GM12878 (cell line): ENCODE results near the gene PARP15. TPM values are rescaled to one million over a fixed set of nuclear protein-coding genes. Genes with fewer than 3 reads are reported as not detected.

Source experiments
- ATAC-seq: fragments of 200-7000 bp; cut with Tn5 transposase; 3 replicates; pipeline ENCODE4 v1.9.1; 2020; ENCODE audit warnings: mild to moderate bottlenecking, moderate library complexity
- BruUV-seq: library from RNA; stranded (reverse); fragments of 400-500 nt; replicated peaks from 2 replicates; lab custom pipeline; 2021; lab: Mats Ljungman, UMichigan
- CTCF ChIA-PET: fragments of 300-600 bp; sonication (Branson Sonifier 250); formaldehyde crosslinking; extraction: SDS; loops from one replicate; lab custom pipeline; 2021; ENCODE audit warnings: inconsistent platforms; lab: Yijun Ruan, JAX
- POLR2A ChIA-PET: fragments of 350-600 bp; formaldehyde crosslinking; extraction: SDS; loops from one replicate; lab custom pipeline; 2021; ENCODE audit warnings: inconsistent platforms; lab: Charles Lee
- RAD21 ChIA-PET: fragments of 300-600 bp; sonication (Branson Sonifier 250); formaldehyde crosslinking; loops from one replicate; lab custom pipeline; 2023; ENCODE audit warnings: antibody characterized with exemption; ENCODE audit not compliant: unreplicated experiment; lab: Charles Lee
- SMC1A ChIA-PET: fragments of 300-600 bp; sonication (Branson Sonifier 250); formaldehyde crosslinking; loops from one replicate; lab custom pipeline; 2023; ENCODE audit not compliant: unreplicated experiment, uncharacterized antibody; lab: Charles Lee
- DNase-seq: peaks from one replicate; pipeline ENCODE4 v3.0.0-alpha.2; 2011; ENCODE audit warnings: low read depth, low spot score
- FAIRE-seq: peaks from 3 replicates; lab custom pipeline; 2011; peaks lifted over from hg19 to GRCh38; lab: Jason Lieb, UNC
- H2AFZ ChIP-seq: 2 replicates; pipeline ENCODE4 v1.6.0; 2011; ENCODE audit warnings: low read depth, low read length, control low read depth; ENCODE audit not compliant: control insufficient read depth
- H3K27ac ChIP-seq: 2 replicates; pipeline ENCODE4 v1.5.1; 2011; ENCODE audit warnings: control low read depth; ENCODE audit not compliant: control insufficient read depth, insufficient read depth
- H3K27me3 ChIP-seq, 2 experiments: replicated peaks in 1 of 2; 2 replicates each; pipeline versions ENCODE4 v1.6.0 to v1.6.1; 2011; ENCODE audit warnings: low read length in 1 of 2; ENCODE audit not compliant: control insufficient read depth in 2 of 2, insufficient read depth in 2 of 2
- H3K36me3 ChIP-seq, 2 experiments: 2 replicates each; pipeline ENCODE4 v1.5.1; 2011; ENCODE audit warnings: low read length in 1 of 2; ENCODE audit not compliant: control insufficient read depth in 2 of 2, insufficient read depth in 2 of 2
- H3K4me1 ChIP-seq: 2 replicates; pipeline ENCODE4 v1.6.1; 2011; ENCODE audit warnings: mild to moderate bottlenecking, low read length, moderate library complexity, mixed read lengths; ENCODE audit not compliant: control insufficient read depth, insufficient read depth
- H3K4me2 ChIP-seq: 2 replicates; pipeline ENCODE4 v1.6.0; 2011; ENCODE audit warnings: control low read depth; ENCODE audit not compliant: control insufficient read depth, insufficient read depth
- H3K4me3 ChIP-seq: fragments of 200-600 bp; sonication (generic); 2 replicates; pipeline ENCODE4 v1.5.1; 2016
- H3K79me2 ChIP-seq: 2 replicates; pipeline ENCODE4 v1.6.0; 2011; ENCODE audit warnings: low read length; ENCODE audit not compliant: control insufficient read depth, insufficient read depth
- H3K9ac ChIP-seq: 2 replicates; pipeline ENCODE4 v1.8.0; 2011; ENCODE audit warnings: low read length, control low read depth, mixed read lengths; ENCODE audit not compliant: control insufficient read depth, insufficient read depth
- H3K9me3 ChIP-seq: replicated peaks from 3 replicates; pipeline ENCODE4 v1.5.1; 2011; ENCODE audit warnings: mild to moderate bottlenecking, low read length; ENCODE audit not compliant: control insufficient read depth, insufficient read depth
- H4K20me1 ChIP-seq: 2 replicates; pipeline ENCODE4 v1.6.0; 2011; ENCODE audit not compliant: control insufficient read depth, insufficient read depth
- IRF4 ChIP-seq: IDR thresholded peaks from 2 replicates; pipeline ENCODE4 v1.6.1; 2011; ENCODE audit warnings: low read depth, low read length
- WGBS: methylation state at CpG from one replicate; pipeline ENCODE4 v1.1.6; 2016; ENCODE audit warnings: low lambda C conversion rate; ENCODE audit not compliant: insufficient replicate concordance, insufficient coverage; ENCODE audit errors: missing lambda C conversion rate; 5-methylcytosine and 5-hydroxymethylcytosine counted together
- in situ Hi-C: fragments of 300-500 bp; cut with MboI; formaldehyde crosslinking; loops from 9 replicates; pipeline ENCODE4 v1.14.3; 2018; ENCODE audit warnings: mixed read lengths
- intact Hi-C: fragments of 100-400 bp; cut with micrococcal nuclease; formaldehyde crosslinking; loops from one replicate; pipeline ENCODE4 v1.14.2; 2022; ENCODE audit not compliant: unreplicated experiment
- polyA plus RNA-seq, 11 experiments: library from polyadenylated mRNA; depleted of rRNA in 4 of 11; unstranded in 6 of 11; stranded (reverse) in 5 of 11; fragments of >200 nt; fragmentation: Nextera tagmentation in 4 of 11; fragmentation: Illumina TruSeq in 1 of 11; extraction: Ambion mirVana in 4 of 11; extraction: Trizol in 1 of 11; gene quantifications; 1 replicate in 1 of 11; 2 replicates in 10 of 11; pipeline versions ENCODE4 v1.2.1 to v1.2.3, GENCODE V29; 2011 to 2016; ENCODE audit warnings: inconsistent platforms in 2 of 11, missing spikeins in 2 of 11, low read depth in 1 of 11
- total RNA-seq, 4 experiments: library from RNA; depleted of rRNA in 3 of 4; stranded (reverse); fragments of >200 nt in 3 of 4; fragmentation: Illumina TruSeq in 1 of 4; extraction: Trizol in 1 of 4; gene quantifications; 2 replicates each; pipeline versions ENCODE4 v1.2.1 to v1.2.3, GENCODE V29; 2013 to 2021
- TF ChIP-seq, protein P1 (sequence below): fragments of 450-650 bp; IDR thresholded peaks from 2 replicates; pipeline ENCODE4 v1.6.1; 2017; ENCODE audit warnings: mild to moderate bottlenecking, moderate library complexity

The PARP15 gene
- total and polyA plus RNA-seq, 10 of the 15 experiments (the other 5 are each of a cell fraction or from before 2014, with no cell fraction given): 9.0 to 234 (median 36.3) TPM

DNA sequence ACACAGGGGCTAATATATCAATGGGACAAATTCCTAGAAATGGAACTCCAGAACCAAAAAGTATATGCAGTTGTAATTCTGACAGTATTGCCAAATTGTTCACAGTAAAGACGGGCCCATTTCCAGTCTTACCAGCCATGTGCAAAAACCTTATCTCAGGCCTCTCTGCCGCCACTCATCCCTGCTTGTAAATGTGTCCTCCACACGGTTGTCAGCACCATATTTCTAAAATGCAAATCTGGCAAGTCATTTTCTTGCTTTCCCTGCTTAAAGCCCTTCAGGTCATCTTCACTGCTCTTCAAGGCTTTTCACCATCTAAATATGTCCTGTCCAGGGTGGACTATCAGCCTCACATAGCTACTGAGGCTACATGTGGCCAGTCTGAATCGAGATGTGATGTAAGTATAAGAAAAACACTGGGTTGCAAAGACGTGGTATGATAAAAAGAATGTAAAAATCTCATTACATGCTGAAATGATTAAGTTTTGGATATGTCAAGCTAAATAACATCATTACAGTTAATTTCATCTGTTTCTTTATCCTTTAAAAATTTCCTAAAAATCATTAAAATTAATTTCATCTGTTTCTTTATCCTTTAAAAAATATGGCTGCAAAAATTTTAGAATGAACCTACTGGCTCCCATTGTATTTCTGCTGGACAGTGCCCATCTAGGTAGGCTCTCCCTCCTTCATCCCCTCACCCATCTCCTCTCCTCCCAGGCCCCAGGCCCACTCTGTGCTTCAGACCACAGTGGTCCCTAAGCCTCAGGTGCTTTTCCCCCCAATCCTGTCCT, 14.3 kb upstream of the PARP15 start:
- 2% methylated on average over 5 of the region's 5 CpGs for WGBS
- peaks cover under 1 to 9% of the 10 kb centered on the region in 2 experiments; a peak in 2 of 4 replicates for H3K36me3 ChIP-seq
- TF ChIP-seq, protein P1, sequence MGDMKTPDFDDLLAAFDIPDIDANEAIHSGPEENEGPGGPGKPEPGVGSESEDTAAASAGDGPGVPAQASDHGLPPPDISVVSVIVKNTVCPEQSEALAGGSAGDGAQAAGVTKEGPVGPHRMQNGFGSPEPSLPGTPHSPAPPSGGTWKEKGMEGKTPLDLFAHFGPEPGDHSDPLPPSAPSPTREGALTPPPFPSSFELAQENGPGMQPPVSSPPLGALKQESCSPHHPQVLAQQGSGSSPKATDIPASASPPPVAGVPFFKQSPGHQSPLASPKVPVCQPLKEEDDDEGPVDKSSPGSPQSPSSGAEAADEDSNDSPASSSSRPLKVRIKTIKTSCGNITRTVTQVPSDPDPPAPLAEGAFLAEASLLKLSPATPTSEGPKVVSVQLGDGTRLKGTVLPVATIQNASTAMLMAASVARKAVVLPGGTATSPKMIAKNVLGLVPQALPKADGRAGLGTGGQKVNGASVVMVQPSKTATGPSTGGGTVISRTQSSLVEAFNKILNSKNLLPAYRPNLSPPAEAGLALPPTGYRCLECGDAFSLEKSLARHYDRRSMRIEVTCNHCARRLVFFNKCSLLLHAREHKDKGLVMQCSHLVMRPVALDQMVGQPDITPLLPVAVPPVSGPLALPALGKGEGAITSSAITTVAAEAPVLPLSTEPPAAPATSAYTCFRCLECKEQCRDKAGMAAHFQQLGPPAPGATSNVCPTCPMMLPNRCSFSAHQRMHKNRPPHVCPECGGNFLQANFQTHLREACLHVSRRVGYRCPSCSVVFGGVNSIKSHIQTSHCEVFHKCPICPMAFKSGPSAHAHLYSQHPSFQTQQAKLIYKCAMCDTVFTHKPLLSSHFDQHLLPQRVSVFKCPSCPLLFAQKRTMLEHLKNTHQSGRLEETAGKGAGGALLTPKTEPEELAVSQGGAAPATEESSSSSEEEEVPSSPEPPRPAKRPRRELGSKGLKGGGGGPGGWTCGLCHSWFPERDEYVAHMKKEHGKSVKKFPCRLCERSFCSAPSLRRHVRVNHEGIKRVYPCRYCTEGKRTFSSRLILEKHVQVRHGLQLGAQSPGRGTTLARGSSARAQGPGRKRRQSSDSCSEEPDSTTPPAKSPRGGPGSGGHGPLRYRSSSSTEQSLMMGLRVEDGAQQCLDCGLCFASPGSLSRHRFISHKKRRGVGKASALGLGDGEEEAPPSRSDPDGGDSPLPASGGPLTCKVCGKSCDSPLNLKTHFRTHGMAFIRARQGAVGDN: 0 out of 2 replicates have a peak, but pooled peaks have one; percentile 38
- no peak for TF ChIP-seq IRF4
- no peak overlapping the region; the same call in none of the 2 replicates for H2AFZ ChIP-seq
- DNase-seq (no peak), FAIRE-seq (peak; percentile 27), ATAC-seq (peak; percentile 8)
- in situ Hi-C loops (no loop called here), intact Hi-C loops (loop anchor here (5.0 to 10.0 kb wide), 3 partner anchors 232 to 464 kb away; partner anchors contain the start of genes HSPBAP1, SEMA5B and SLC49A4)
- peaks cover 4% of the 10 kb centered on the region; the same call in 1 of the 2 replicates for H3K4me1 ChIP-seq
- peak overlapping the region; percentile 57 for H3K4me3 ChIP-seq
- peak overlapping the region; percentile 58 for H3K4me2 ChIP-seq
- H3K9me3 ChIP-seq: no peaks in the 10 kb centered on the region
- RAD21 ChIA-PET: interaction anchor here (1.6 to 11.8 kb wide), 11 partner anchors 14 to 257 kb away, joined by 3 to 236 read pairs (median 10); partner anchors contain the start of genes FAM162A, PARP14 and PARP15
- BruUV-seq: no TSS peak
- no peaks in the 10 kb centered on the region for H3K27me3 ChIP-seq
- POLR2A ChIA-PET: interaction anchor here (0.6 to 7.0 kb wide), 7 partner anchors 9 to 116 kb away, joined by 3 to 79 read pairs (median 3); partner anchors contain the start of genes PARP14 and PARP15
- H3K27ac ChIP-seq: peak overlapping the region; percentile 82
- SMC1A ChIA-PET: interaction anchor here (1.0 to 13.0 kb wide), 13 partner anchors 8 to 132 kb away, joined by 3 to 250 read pairs (median 4); partner anchors contain the start of genes PARP14 and PARP15
- H3K9ac ChIP-seq: peak overlapping the region; percentile 96
- CTCF ChIA-PET: interaction anchor here (0.9 to 6.3 kb wide), 10 partner anchors 12 to 171 kb away, joined by 3 to 192 read pairs (median 6); partner anchors contain the start of genes PARP14 and PARP15
- H3K79me2 ChIP-seq: peaks cover 34% of the 10 kb centered on the region
- no peaks in the 10 kb centered on the region for H4K20me1 ChIP-seq
